Measurements from ENCODE around the gene TTLL10. TPM values are rescaled to one million over a fixed set of nuclear protein-coding genes. Genes with fewer than 3 reads are reported as not detected.
A peak's percentile ranks its signal among the peaks of the same experiment; 100 is the strongest.

The TTLL10 gene
- total and polyA plus RNA-seq, 2 experiments from 2014 or later, result 0.45 TPM; not detected in 1

GRCh38 chr1:1229770-1230169, 56.1 kb downstream of the TTLL10 start:
- ATAC-seq (no peak), DNase-seq (ENCODE audit: low spot score) (no peak)
- Histone ChIP-seq H3K36me3 (ENCODE audit: insufficient read depth) (no peaks in the 10 kb centered on the region), H3K79me2 (replicated peaks; ENCODE audit: insufficient read depth) (peaks cover 40% of the 10 kb centered on the region), H3K4me1 (ENCODE audit: insufficient read depth) (peaks cover 6% of the 10 kb centered on the region), H3K27ac (ENCODE audit: low read depth) (no peak overlapping the region), H3K27me3 (ENCODE audit: insufficient read depth) (no peaks in the 10 kb centered on the region), H4K20me1 (replicated peaks; ENCODE audit: insufficient read depth) (peaks cover 8% of the 10 kb centered on the region), H2AFZ (no peak overlapping the region), H3F3A (replicated peaks; ENCODE audit: low read depth) (peaks cover 10% of the 10 kb centered on the region; the same call in 1 of the 2 replicates), H3K4me3 (no peak overlapping the region), H3K4me2 (no peak overlapping the region), H3K9me2 (ENCODE audit: insufficient read depth) (no peaks in the 10 kb centered on the region)
- H3K4me3 Mint-ChIP-seq, result peak overlapping the region; percentile 36; the same call in 2 of the 3 replicates
- peak overlapping the region; percentile 71; the same call in 1 of the 2 replicates for H3K27ac Mint-ChIP-seq
- TF ChIP-seq CREB1 (CRISPR knock-in tag; IDR thresholded peaks at IDR 0.05; ENCODE audit: low read depth) (no peak), ETS1 (IDR thresholded peaks at IDR 0.05) (no peak), JUNB (IDR thresholded peaks at IDR 0.05; ENCODE audit: unreplicated experiment) (no peak), CTCF (conservative IDR thresholded peaks at IDR 0.05; ENCODE audit: low read depth in 2 of 2) (no peak), EZH2 (IDR thresholded peaks at IDR 0.05; ENCODE audit: low read depth, unreplicated experiment) (no peak)
- H3K36me3 Mint-ChIP-seq (ENCODE audit: low read depth), result peaks cover 33% of the 10 kb centered on the region
- H3K27me3 Mint-ChIP-seq (ENCODE audit: insufficient read depth, low read depth, poor library complexity), result peaks cover 18% of the 10 kb centered on the region
- peaks cover 18% of the 10 kb centered on the region for H3K4me1 Mint-ChIP-seq
- peaks cover 10% of the 10 kb centered on the region for H3K9me3 Mint-ChIP-seq

- no peaks in the 10 kb centered on the region for H3K27me3 ChIP-seq (ENCODE audit: insufficient read depth)
- peaks cover 10% of the 10 kb centered on the region; the same call in 1 of the 2 replicates for H3F3A ChIP-seq (replicated peaks; ENCODE audit: low read depth)
- H3K36me3 Mint-ChIP-seq (ENCODE audit: low read depth), result peaks cover 26% of the 10 kb centered on the region
- H3K27me3 Mint-ChIP-seq (ENCODE audit: insufficient read depth, low read depth, poor library complexity), result peaks cover 15% of the 10 kb centered on the region
- no peak for DNase-seq (ENCODE audit: low spot score)
- peak overlapping the region; percentile 89 for H3K27ac Mint-ChIP-seq
- H3K79me2 ChIP-seq (replicated peaks; ENCODE audit: insufficient read depth), result peaks cover 40% of the 10 kb centered on the region
- peak overlapping the region; percentile 93 for H3K4me3 ChIP-seq
- peak overlapping the region; percentile 94 for H3K4me3 Mint-ChIP-seq
- no peaks in the 10 kb centered on the region for H3K9me2 ChIP-seq (ENCODE audit: insufficient read depth)
- H3K36me3 ChIP-seq (ENCODE audit: insufficient read depth), result no peaks in the 10 kb centered on the region
- peak overlapping the region; percentile 95 for H3K4me2 ChIP-seq
- H2AFZ ChIP-seq, result peak overlapping the region; percentile 52; the same call in 1 of the 2 replicates
- H3K27ac ChIP-seq (ENCODE audit: low read depth), result 0 out of 2 replicates have a peak overlapping the region, but pooled peaks have one; percentile 55
- peak; percentile 10 for ATAC-seq
- peaks cover 6% of the 10 kb centered on the region for H3K4me1 ChIP-seq (ENCODE audit: insufficient read depth)
- H3K9me3 Mint-ChIP-seq, result peaks cover 10% of the 10 kb centered on the region
- TF ChIP-seq CTCF (conservative IDR thresholded peaks at IDR 0.05; ENCODE audit: low read depth in 2 of 2) (0 out of 4 replicates have a peak, but pooled peaks of 1 of the 2 experiments have one; percentile 12), JUNB (IDR thresholded peaks at IDR 0.05; ENCODE audit: unreplicated experiment) (no peak)
- H4K20me1 ChIP-seq (replicated peaks; ENCODE audit: insufficient read depth), result peaks cover 8% of the 10 kb centered on the region
- peaks cover 18% of the 10 kb centered on the region for H3K4me1 Mint-ChIP-seq
These were observed 57.1 kb downstream of the TTLL10 start for GRCh38 chr1:1230656-1231399.

Measured in GM23338 (cell line).